GM21723 (cell line): ENCODE data around the gene GIPC1.

Experiments used
- ATAC-seq: cut with Tn5 transposase; IDR thresholded peaks from one replicate; pipeline ENCODE4 v1.9.1; 2021; ENCODE audit warnings: mild to moderate bottlenecking, moderate library complexity; ENCODE audit not compliant: unreplicated experiment

The GIPC1 gene

GRCh38 chr19:14494910-14495671 lies 836 bp downstream of the GIPC1 start:
- no peak for ATAC-seq

GRCh38 chr19:14494411-14494810 lies 1.5 kb downstream of the GIPC1 start:
- no peak for ATAC-seq

- ATAC-seq: no peak
Observed at GRCh38 chr19:14492756-14493337, 3.1 kb downstream of the GIPC1 start.

- ATAC-seq: no peak
Observed at GRCh38 chr19:14487370-14488125, 8.4 kb downstream of the GIPC1 start.

GRCh38 chr19:14482172-14482941 lies 13.6 kb downstream of the GIPC1 start:
- ATAC-seq: no peak

- ATAC-seq: no peak
Observed at GRCh38 chr19:14480700-14481079, 15.2 kb downstream of the GIPC1 start.

- no peak for ATAC-seq
Observed at GRCh38 chr19:14479975-14480699, 15.8 kb downstream of the GIPC1 start.

GRCh38 chr19:14479309-14479974 lies 16.5 kb downstream of the GIPC1 start:
- no peak for ATAC-seq

GRCh38 chr19:14478113-14478545 lies 17.8 kb downstream of the GIPC1 start:
- ATAC-seq: no peak

GRCh38 chr19:14477418-14478112 lies 18.4 kb downstream of the GIPC1 start:
- ATAC-seq: no peak

GRCh38 chr19:14476673-14477401 lies 19.1 kb downstream of the GIPC1 start:
- no peak for ATAC-seq

GRCh38 chr19:14476327-14476672 lies 19.6 kb downstream of the GIPC1 start:
- ATAC-seq: no peak

- no peak for ATAC-seq
Observed at GRCh38 chr19:14475251-14476073, 20.5 kb downstream of the GIPC1 start, which contains the start of gene PTGER1. Gene PTGER1 (minus strand): TSS chr19:14475354. CDS start chr19:14474320, 1,034 bp downstream.

GRCh38 chr19:14474827-14475226 lies 21.1 kb downstream of the GIPC1 start:
- no peak for ATAC-seq

- no peak for ATAC-seq
Observed at GRCh38 chr19:14473978-14474578, 21.8 kb downstream of the GIPC1 start.

- ATAC-seq: no peak
Observed at GRCh38 chr19:14473073-14473977, 22.6 kb downstream of the GIPC1 start.
